Left ventricle myocardium inferior (tissue), 1 donor: ENCODE measurements around the gene ZNF621. TPM values are rescaled to one million over a fixed set of nuclear protein-coding genes. Genes with fewer than 3 reads are reported as not detected.

ENCODE experiments used
- DNase-seq: peaks from one replicate; pipeline ENCODE4 v3.0.0-alpha.2; 2020
- H3K27ac ChIP-seq: fragments of 200-600 bp; replicated peaks from 2 replicates; pipeline ENCODE4 v1.8.0; 2021
- H3K27me3 ChIP-seq: fragments of 200-600 bp; 2 replicates; pipeline ENCODE4 v1.8.0; 2021; ENCODE audit warnings: low read depth
- H3K36me3 ChIP-seq: fragments of 200-600 bp; 2 replicates; pipeline ENCODE4 v1.8.0; 2021
- H3K4me1 ChIP-seq: fragments of 200-600 bp; 2 replicates; pipeline ENCODE4 v1.8.0; 2021
- H3K4me3 ChIP-seq: fragments of 200-600 bp; 2 replicates; pipeline ENCODE4 v1.8.0; 2021; ENCODE audit warnings: mild to moderate bottlenecking, moderate library complexity
- H3K9me3 ChIP-seq: fragments of 200-600 bp; replicated peaks from 2 replicates; pipeline ENCODE4 v1.8.0; 2021
- intact Hi-C: fragments of 100-400 bp; cut with micrococcal nuclease; formaldehyde crosslinking; loops from one replicate; pipeline ENCODE4 v1.11.0; 2022
- total RNA-seq: library from RNA; stranded (reverse); fragmentation: NEBNext Ultra II Directional; extraction: Animal tissue kit (Norgen Biotek cat#: 25700); gene quantifications from one replicate; pipeline ENCODE4 v1.2.1, GENCODE V29; 2021
- TF ChIP-seq, protein P1 (sequence below): fragments of 200-600 bp; IDR thresholded peaks from 2 replicates; pipeline ENCODE4 v1.8.0; 2021; ENCODE audit warnings: antibody characterized with exemption, mild to moderate bottlenecking, borderline replicate concordance
- donor health status: DM: no; HTN: yes; CAD: no; lungs with severe emphysema.

Gene ZNF621
- total RNA-seq, 1 donor from 2014 or later, result 10.2 TPM

DNA sequence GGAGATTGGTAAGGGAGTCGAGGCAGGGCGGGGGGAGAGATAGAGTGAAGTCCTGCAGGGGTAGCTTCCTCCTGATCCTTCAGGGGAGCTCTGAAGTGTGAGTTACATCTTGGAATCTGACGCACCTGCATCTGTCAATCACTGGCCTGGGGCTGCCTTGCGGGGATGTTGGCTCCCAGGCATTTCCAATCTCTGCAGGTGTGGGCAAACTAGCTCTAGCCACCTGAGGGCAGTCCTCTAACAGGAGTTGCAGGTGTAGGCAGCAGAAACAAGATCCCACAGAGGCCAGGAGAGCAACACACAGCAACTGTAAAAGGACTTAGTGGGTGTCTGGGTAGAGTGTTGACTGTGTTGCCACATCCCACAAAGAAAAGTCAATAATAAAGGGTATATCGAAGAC lies 63.6 kb downstream of the ZNF621 start:
- intact Hi-C loops, result loop anchor here (10.0 kb wide), 1 partner anchor 386 kb away; no protein-coding TSS in a partner anchor
- TF ChIP-seq, protein P1, sequence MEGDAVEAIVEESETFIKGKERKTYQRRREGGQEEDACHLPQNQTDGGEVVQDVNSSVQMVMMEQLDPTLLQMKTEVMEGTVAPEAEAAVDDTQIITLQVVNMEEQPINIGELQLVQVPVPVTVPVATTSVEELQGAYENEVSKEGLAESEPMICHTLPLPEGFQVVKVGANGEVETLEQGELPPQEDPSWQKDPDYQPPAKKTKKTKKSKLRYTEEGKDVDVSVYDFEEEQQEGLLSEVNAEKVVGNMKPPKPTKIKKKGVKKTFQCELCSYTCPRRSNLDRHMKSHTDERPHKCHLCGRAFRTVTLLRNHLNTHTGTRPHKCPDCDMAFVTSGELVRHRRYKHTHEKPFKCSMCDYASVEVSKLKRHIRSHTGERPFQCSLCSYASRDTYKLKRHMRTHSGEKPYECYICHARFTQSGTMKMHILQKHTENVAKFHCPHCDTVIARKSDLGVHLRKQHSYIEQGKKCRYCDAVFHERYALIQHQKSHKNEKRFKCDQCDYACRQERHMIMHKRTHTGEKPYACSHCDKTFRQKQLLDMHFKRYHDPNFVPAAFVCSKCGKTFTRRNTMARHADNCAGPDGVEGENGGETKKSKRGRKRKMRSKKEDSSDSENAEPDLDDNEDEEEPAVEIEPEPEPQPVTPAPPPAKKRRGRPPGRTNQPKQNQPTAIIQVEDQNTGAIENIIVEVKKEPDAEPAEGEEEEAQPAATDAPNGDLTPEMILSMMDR, result no peak
- Histone ChIP-seq H3K36me3 (no peaks in the 10 kb centered on the region), H3K9me3 (no peaks in the 10 kb centered on the region), H3K4me1 (peaks cover 21% of the 10 kb centered on the region), H3K27ac (no peak overlapping the region), H3K4me3 (no peak overlapping the region), H3K27me3 (no peaks in the 10 kb centered on the region)
- no peak for DNase-seq

Other genes starting within 250 kb of the ZNF621 start
- 416 TPM for gene EIF1B, start 215.3 kb upstream of the ZNF621 start, total RNA-seq
- gene ENTPD3, start 137.8 kb upstream of the ZNF621 start, total RNA-seq, result 0.11 TPM
- 901 TPM for gene RPL14, start 67.6 kb upstream of the ZNF621 start, total RNA-seq
- gene ZNF619, start 47.8 kb upstream of the ZNF621 start, total RNA-seq, result 3.6 TPM
- gene ZNF620, start 18.9 kb upstream of the ZNF621 start, total RNA-seq, result 2.3 TPM